Ovary (tissue), 3 donors: Measurements from ENCODE around the gene HOXC11.

Experiments
- POLR2A ChIP-seq: fragments of 450-650 bp; IDR thresholded peaks from one replicate; pipeline ENCODE4 v1.6.1; 2017; ENCODE audit warnings: antibody characterized with exemption, mild to moderate bottlenecking, moderate library complexity
- TF ChIP-seq, protein P1 (sequence below), 3 donors: fragments of 450-650 bp in 2 of 3; fragments of 200-600 bp in 1 of 3; IDR thresholded peaks; one replicate each; pipeline versions ENCODE4 v1.5.1 to v1.8.0; 2016 to 2022; ENCODE audit warnings: antibody characterized with exemption in 3 of 3, mild to moderate bottlenecking in 1 of 3
- donor health status: DM: no; HTN: no; CAD: no.

DNA sequence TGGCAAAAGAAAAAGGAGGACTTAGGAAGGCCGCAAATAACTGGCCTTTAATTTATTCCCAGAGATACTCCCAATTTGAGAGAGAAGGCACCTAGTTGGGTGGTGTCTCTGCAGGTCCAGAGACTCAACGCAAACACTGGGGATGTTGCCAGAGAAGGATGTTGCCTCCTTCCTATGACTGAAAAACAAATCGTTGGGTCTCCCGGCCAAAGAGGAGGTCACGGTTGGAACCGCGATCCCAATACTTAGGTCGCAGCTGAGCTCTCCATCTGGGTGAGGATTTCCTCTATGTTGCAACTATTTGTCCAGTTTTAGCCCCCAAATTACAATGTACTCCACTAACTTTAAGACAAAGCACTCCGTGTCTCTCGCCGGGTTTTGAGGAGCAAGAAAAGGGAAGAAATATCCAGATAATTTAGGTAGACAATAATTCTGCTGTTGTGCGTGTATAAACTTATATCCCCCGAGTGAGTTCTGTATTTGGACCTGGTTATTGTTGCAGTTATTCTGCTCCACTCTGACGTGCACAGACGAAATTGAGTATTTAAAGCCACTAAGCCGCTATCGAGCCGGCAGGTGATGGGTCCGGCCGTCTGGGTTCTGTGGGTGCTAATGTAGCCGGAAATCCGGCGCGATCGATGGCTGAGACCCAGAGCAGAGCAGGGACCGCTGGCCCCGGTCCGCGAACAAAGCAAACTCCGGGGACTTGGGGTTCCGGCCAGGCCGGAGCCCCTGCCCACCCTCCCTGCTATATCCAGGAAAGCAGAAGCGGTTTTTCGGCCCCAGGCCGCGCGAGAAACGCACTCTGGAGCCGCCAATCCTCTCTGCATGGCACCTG is 12.5 kb upstream of the HOXC11 start:
- TF ChIP-seq, protein P1, sequence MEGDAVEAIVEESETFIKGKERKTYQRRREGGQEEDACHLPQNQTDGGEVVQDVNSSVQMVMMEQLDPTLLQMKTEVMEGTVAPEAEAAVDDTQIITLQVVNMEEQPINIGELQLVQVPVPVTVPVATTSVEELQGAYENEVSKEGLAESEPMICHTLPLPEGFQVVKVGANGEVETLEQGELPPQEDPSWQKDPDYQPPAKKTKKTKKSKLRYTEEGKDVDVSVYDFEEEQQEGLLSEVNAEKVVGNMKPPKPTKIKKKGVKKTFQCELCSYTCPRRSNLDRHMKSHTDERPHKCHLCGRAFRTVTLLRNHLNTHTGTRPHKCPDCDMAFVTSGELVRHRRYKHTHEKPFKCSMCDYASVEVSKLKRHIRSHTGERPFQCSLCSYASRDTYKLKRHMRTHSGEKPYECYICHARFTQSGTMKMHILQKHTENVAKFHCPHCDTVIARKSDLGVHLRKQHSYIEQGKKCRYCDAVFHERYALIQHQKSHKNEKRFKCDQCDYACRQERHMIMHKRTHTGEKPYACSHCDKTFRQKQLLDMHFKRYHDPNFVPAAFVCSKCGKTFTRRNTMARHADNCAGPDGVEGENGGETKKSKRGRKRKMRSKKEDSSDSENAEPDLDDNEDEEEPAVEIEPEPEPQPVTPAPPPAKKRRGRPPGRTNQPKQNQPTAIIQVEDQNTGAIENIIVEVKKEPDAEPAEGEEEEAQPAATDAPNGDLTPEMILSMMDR (IDR thresholded peaks at IDR 0.05): no peak
- TF ChIP-seq POLR2A: no peak
